Caco-2 (cell line): Measurements from ENCODE around the gene RAPGEF1. TPM values are rescaled to one million over a fixed set of nuclear protein-coding genes. Genes with fewer than 3 reads are reported as not detected.

Source experiments
- BruUV-seq: library from RNA; stranded (reverse); fragments of 400-500 nt; replicated peaks from 2 replicates; lab custom pipeline; 2021; lab: Mats Ljungman, UMichigan
- CTCF ChIA-PET: fragments of 300-600 bp; sonication (Branson Sonifier 250); formaldehyde crosslinking; loops from one replicate; lab custom pipeline; 2022; ENCODE audit warnings: antibody characterized with exemption; lab: Charles Lee
- POLR2A ChIA-PET: fragments of 300-600 bp; sonication (Branson Sonifier 250); formaldehyde crosslinking; loops from one replicate; lab custom pipeline; 2022; ENCODE audit warnings: antibody characterized with exemption; lab: Charles Lee
- DNase-seq, 2 experiments: peaks; one replicate each; pipeline versions ENCODE4 v3.0.0 to v3.0.0-alpha.2; 2020 to 2022
- H3K27me3 ChIP-seq: replicated peaks from 2 replicates; pipeline ENCODE4 v1.6.0; 2011; ENCODE audit warnings: low read length; ENCODE audit not compliant: control insufficient read depth, insufficient read depth
- H3K36me3 ChIP-seq: 2 replicates; pipeline ENCODE4 v1.5.1; 2011; ENCODE audit warnings: low read length; ENCODE audit not compliant: control insufficient read depth, insufficient read depth
- H3K4me1 ChIP-seq: fragments of 250-450 bp; sonication (Bioruptor Pico); 2 replicates; pipeline ENCODE4 v1.5.1; 2020; ENCODE audit warnings: mild to moderate bottlenecking
- H3K4me3 ChIP-seq: 2 replicates; pipeline ENCODE4 v1.5.1; 2011; ENCODE audit warnings: low read depth, mild to moderate bottlenecking, control low read depth, low read length
- H3K9me3 ChIP-seq: fragments of 250-450 bp; sonication (Bioruptor Pico); 2 replicates; pipeline ENCODE4 v1.5.1; 2020; ENCODE audit warnings: mild to moderate bottlenecking, moderate library complexity
- H3K27ac Mint-ChIP-seq: one replicate; pipeline ENCODE4 v1.8.0; 2022; ENCODE audit warnings: mixed read lengths; ENCODE audit not compliant: unreplicated experiment
- H3K27me3 Mint-ChIP-seq: one replicate; pipeline ENCODE4 v1.8.0; 2022; ENCODE audit warnings: mixed read lengths; ENCODE audit not compliant: insufficient read depth, unreplicated experiment
- H3K36me3 Mint-ChIP-seq: one replicate; pipeline ENCODE4 v1.8.0; 2022; ENCODE audit warnings: mild to moderate bottlenecking, mixed read lengths; ENCODE audit not compliant: insufficient read depth, unreplicated experiment
- H3K4me1 Mint-ChIP-seq: one replicate; pipeline ENCODE4 v1.8.0; 2022; ENCODE audit warnings: low read depth, mixed read lengths; ENCODE audit not compliant: unreplicated experiment
- H3K4me3 Mint-ChIP-seq: one replicate; pipeline ENCODE4 v1.8.0; 2022; ENCODE audit warnings: mild to moderate bottlenecking, moderate library complexity, mixed read lengths; ENCODE audit not compliant: unreplicated experiment
- H3K9me3 Mint-ChIP-seq: one replicate; pipeline ENCODE4 v1.8.0; 2022; ENCODE audit warnings: mixed read lengths; ENCODE audit not compliant: unreplicated experiment
- CTCF ChIP-seq, 2 experiments: fragments of 200-600 bp in 1 of 2; IDR thresholded peaks; 1 replicate in 1 of 2; 2 replicates in 1 of 2; pipeline versions ENCODE4 v1.5.1 to v1.8.0; 2011 to 2022; ENCODE audit warnings: antibody characterized with exemption in 1 of 2, control low read depth in 1 of 2, inconsistent platforms in 1 of 2, low read depth in 1 of 2, low read length in 1 of 2, mild to moderate bottlenecking in 1 of 2, moderate library complexity in 1 of 2; ENCODE audit not compliant: insufficient read depth in 1 of 2, severe bottlenecking in 1 of 2, unreplicated experiment in 1 of 2
- intact Hi-C: fragments of 100-400 bp; cut with micrococcal nuclease; formaldehyde crosslinking; loops from one replicate; pipeline ENCODE4 v1.10.0; 2022; ENCODE audit not compliant: unreplicated experiment
- total RNA-seq: library from RNA; stranded (reverse); gene quantifications from 2 replicates; pipeline ENCODE4 v1.2.3, GENCODE V29; 2022

RAPGEF1 gene
- total RNA-seq, 1 experiment from 2014 or later = 75.4 TPM

- no peak for DNase-seq
- Mint-ChIP-seq H3K9me3 (no peaks in the 10 kb centered on the region), H3K27me3 (no peaks in the 10 kb centered on the region), H3K27ac (no peak overlapping the region), H3K36me3 (peaks cover 41% of the 10 kb centered on the region), H3K4me1 (no peaks in the 10 kb centered on the region), H3K4me3 (no peak overlapping the region)
- POLR2A ChIA-PET = no interaction called here
- no peak for TF ChIP-seq CTCF (IDR thresholded peaks at IDR 0.05; ENCODE audit: insufficient read depth in 1 of 2, low read depth in 1 of 2, low read length in 1 of 2, severe bottlenecking in 1 of 2, unreplicated experiment in 1 of 2)
- BruUV-seq = no TSS peak
- Histone ChIP-seq H3K27me3 (no peaks in the 10 kb centered on the region), H3K9me3 (no peaks in the 10 kb centered on the region), H3K4me3 (no peak overlapping the region), H3K36me3 (peaks cover 1% of the 10 kb centered on the region; the same call in 1 of the 2 replicates), H3K4me1 (no peaks in the 10 kb centered on the region)
- intact Hi-C loops = no loop called here
- CTCF ChIA-PET = no interaction called here
These were observed 113.8 kb downstream of the RAPGEF1 start for GRCh38 chr9:131625790-131626670.

- H3K27me3 Mint-ChIP-seq = no peaks in the 10 kb centered on the region
- ChIA-PET CTCF (no interaction called here), POLR2A (no interaction called here)
- no peaks in the 10 kb centered on the region for H3K4me1 ChIP-seq
- no peaks in the 10 kb centered on the region for H3K9me3 Mint-ChIP-seq
- peaks cover 38% of the 10 kb centered on the region for H3K36me3 Mint-ChIP-seq
- no peaks in the 10 kb centered on the region for H3K27me3 ChIP-seq
- no peak overlapping the region for H3K27ac Mint-ChIP-seq
- no peaks in the 10 kb centered on the region for H3K9me3 ChIP-seq
- no peak for TF ChIP-seq CTCF (IDR thresholded peaks at IDR 0.05; ENCODE audit: insufficient read depth in 1 of 2, low read depth in 1 of 2, low read length in 1 of 2, severe bottlenecking in 1 of 2, unreplicated experiment in 1 of 2)
- H3K4me3 ChIP-seq = no peak overlapping the region
- H3K4me1 Mint-ChIP-seq = no peaks in the 10 kb centered on the region
- no peak overlapping the region for H3K4me3 Mint-ChIP-seq
- intact Hi-C loops = no loop called here
- DNase-seq = no peak
- no TSS peak for BruUV-seq
- peaks cover 1% of the 10 kb centered on the region; the same call in 1 of the 2 replicates for H3K36me3 ChIP-seq
These were observed 114.4 kb downstream of the RAPGEF1 start for GRCh38 chr9:131625508-131625787.

- POLR2A ChIA-PET = interaction anchor here (0.5 kb wide), 1 partner anchor 18 kb away, joined by 3 read pairs; no protein-coding TSS in a partner anchor
- no peaks in the 10 kb centered on the region for H3K27me3 Mint-ChIP-seq
- no peak for TF ChIP-seq CTCF (IDR thresholded peaks at IDR 0.05; ENCODE audit: insufficient read depth in 1 of 2, low read depth in 1 of 2, low read length in 1 of 2, severe bottlenecking in 1 of 2, unreplicated experiment in 1 of 2)
- Histone ChIP-seq H3K4me1 (no peaks in the 10 kb centered on the region), H3K36me3 (peaks cover 1% of the 10 kb centered on the region; the same call in 1 of the 2 replicates), H3K9me3 (no peaks in the 10 kb centered on the region), H3K4me3 (no peak overlapping the region), H3K27me3 (no peaks in the 10 kb centered on the region)
- H3K4me1 Mint-ChIP-seq = no peaks in the 10 kb centered on the region
- CTCF ChIA-PET = no interaction called here
- H3K9me3 Mint-ChIP-seq = no peaks in the 10 kb centered on the region
- no TSS peak for BruUV-seq
- H3K27ac Mint-ChIP-seq = no peak overlapping the region
- no peak for DNase-seq
- H3K36me3 Mint-ChIP-seq = peaks cover 42% of the 10 kb centered on the region
- H3K4me3 Mint-ChIP-seq = no peak overlapping the region
- intact Hi-C loops = no loop called here
These were observed 115.0 kb downstream of the RAPGEF1 start for GRCh38 chr9:131624636-131625507.
